HG02870 (cell line): Measurements from ENCODE around the gene TTC13.
A peak's percentile ranks its signal among the peaks of the same experiment; 100 is the strongest.

Experiments used
- ATAC-seq: cut with Tn5 transposase; IDR thresholded peaks from one replicate; pipeline ENCODE4 v1.9.1; 2021; ENCODE audit warnings: mild to moderate bottlenecking, moderate library complexity; ENCODE audit not compliant: unreplicated experiment

Gene TTC13

DNA sequence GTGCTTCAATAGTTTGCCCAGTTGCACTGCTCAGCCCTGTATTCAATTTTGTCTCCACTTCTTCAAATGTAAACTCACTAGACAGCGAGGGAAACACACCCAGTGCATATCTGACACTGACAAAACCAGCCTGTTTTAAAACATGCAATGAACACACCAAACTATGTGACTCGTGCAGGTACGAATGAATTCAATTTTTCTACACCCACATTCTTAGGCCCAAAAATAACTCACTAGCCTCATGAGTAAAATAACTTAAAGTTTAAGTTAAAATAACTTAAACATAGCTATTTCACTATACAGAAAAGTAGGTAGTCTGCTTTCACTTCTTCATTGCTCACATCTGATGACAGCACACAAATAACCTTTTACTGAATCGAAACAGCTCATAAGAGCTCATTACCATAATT lies 21.1 kb downstream of the TTC13 start:
- ATAC-seq: peak; percentile 74

DNA sequence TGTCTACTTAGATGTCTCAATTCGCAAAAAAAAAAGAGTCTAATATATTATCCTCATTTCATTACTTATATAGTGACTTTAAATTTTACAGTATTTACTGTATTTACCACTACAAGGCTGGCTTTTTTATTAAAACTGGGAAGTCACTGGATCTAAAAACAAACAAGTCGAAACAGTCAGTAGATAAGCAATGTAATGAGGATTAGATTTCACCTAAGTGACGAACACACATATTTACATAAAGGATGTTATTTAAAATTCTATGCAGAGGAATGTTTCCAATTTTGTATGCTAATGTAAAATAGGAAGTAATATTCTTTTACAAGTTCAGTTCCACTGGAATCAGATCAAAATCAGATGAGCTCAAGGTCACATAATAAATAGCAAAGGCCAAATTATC lies 28.3 kb downstream of the TTC13 start:
- no peak for ATAC-seq

DNA sequence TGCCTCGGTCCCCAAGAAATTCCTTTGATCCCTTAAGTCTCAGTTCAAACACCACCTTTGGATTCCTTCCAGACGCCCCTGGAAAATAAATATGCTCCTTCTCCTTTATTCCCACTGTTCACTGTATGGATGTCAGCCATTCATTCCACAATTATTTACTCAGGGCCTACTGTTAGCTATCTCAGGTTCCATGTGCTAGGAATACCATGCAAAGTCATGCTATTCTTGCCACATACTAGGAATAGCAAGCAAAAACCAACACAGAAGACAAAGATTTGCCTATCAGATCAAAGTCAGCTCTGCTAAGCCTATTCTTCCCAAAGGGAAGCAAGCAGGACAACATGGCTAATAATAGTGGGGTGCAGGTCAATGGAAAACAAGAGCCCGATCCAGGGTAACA lies 29.8 kb downstream of the TTC13 start:
- ATAC-seq: no peak

DNA sequence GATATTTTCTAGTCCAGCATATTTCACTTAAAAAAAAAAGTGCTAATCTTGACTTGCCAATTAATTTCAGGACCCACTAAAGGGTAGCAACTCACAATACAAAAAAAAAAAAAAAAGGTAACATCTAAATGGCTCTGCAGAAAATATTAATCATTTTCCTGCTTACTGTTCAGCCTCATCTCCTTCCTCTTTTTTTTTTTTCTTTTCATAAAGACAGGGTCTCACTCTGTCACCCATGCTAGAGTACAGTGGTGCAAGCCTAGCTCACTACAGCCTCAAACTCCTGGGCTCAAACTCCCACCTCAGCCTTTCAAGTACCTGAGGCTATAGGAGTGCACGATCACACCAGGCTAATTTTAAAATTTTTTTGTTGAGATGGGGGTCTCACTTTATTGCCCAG lies 30.4 kb downstream of the TTC13 start:
- ATAC-seq: no peak

DNA sequence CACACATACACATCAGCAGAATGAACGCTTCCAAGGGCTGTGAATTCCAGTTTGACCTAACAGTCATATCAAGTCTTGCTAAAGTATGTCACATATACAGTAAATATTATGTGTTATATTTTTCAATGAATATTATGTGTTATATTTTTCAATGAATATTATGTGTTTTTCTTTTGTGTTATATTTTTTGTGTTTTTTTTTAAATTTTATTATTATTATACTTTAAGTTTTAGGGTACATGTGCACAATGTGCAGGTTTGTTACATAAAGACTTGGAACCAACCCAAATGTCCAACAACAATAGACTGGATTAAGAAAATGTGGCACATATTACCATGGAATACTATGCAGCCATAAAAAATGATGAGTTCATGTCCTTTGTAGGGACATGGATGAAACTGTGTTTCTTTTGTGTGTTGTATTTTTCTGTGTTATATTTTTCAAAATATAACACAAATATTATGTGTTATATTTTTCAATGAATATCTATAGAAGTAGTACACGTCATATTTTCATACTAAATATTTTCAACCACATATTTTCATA lies 35.5 kb downstream of the TTC13 start:
- ATAC-seq: no peak

DNA sequence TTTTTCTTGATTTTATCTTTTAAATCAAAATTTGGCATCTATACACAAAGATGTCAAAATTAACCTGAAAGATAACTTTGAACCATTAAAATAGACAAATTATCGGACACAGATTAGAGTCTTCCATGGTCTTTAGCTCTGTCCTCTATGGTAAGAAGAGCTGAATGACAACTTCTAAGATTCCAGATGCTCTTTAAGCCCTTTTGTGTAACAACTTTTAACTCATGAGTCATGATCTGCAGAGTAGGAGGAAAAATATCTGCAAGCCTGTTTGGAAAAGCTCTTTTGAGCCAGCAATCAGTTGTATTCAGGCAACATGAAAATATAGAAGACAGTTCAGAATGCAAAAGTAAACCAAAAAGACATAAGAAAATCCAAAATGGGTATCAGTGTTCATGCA lies 37.8 kb downstream of the TTC13 start:
- no peak for ATAC-seq

DNA sequence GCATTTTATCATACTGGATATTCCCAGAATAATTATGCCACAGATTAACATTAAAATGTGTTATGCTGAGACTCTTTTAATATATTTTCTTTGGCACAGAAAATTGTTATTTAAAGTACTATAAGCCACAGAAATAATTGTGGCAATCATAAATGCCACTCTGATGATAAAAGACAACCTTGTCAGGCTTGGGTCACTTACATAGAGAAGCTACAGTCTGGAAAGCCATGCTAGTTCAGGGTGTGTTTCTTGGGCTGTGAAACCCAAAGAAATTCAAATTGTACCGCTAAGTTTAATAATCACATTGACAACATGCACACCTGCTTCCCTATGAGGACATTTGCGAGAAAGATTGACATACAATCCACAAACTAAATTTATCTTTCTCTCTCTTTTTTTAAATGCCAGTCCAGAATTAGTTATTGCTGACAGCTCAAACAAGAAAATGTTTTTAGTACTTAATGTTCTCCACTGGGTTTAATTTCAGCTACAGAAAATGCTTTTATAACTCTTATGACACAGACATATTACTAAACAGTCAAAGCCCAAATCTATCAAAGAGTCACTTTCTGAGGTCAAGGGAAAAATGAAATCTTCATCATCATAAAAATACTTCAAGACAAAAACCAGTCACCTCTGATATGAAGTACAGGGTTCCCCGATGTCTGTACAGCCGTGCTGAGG lies 38.7 kb downstream of the TTC13 start:
- ATAC-seq: no peak

DNA sequence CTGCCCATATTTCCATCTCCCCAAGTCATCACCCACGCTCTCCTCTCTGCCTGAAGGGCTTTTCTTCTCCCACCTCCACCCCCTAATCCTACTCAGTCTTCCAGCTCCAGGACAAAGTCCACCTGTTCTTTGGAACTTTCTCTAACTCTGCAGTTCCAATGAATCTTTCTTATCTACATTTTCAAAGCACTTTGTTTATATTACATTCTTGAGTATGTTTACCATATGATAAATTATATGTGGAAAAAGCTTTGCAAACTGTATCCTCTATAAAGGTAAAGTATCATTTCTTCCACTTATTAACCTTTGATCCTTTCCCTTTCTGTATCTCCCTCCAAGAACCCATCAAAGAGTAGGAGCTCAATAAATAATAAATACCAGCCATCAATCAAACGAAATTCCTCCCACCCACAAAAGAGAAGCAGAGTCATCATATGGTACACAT lies 39.7 kb downstream of the TTC13 start:
- no peak for ATAC-seq

DNA sequence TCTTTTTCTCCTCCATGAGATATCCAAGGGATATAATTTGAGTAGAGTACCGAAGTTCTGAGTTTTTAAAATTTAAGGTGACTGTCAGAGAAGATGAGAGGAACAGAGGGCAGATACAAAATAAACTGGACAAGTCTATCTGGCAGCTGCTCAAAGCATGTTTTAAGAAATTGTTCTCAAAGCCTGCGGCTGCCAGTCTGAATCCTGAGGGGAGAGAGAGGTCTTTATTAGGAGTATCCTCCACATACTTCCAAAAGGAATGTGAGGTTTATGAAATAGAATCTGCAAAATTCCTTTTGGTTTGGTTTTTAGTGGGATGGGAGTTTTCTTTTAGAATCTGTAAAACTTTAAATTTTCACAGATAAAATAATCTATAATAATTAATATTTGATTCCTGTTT lies 41.3 kb downstream of the TTC13 start:
- ATAC-seq: no peak

DNA sequence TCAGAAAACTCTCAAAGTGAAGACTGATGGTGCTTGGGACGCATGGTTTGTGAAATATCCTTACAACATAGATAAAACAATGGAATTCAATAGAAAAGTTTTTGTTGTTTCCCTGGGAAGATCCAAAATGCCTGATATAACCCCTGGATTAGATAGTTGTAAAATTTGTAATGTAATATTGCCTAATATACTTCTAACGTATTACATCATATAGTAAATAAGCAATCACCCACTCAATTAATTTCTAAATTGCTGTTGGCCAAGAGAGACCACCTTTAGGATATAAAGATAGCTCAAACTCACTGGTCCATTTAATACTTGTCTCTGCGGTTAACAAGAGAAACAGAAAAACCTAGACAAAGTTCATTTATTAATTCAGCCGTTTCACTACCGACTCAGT lies 42.2 kb downstream of the TTC13 start:
- no peak for ATAC-seq

DNA sequence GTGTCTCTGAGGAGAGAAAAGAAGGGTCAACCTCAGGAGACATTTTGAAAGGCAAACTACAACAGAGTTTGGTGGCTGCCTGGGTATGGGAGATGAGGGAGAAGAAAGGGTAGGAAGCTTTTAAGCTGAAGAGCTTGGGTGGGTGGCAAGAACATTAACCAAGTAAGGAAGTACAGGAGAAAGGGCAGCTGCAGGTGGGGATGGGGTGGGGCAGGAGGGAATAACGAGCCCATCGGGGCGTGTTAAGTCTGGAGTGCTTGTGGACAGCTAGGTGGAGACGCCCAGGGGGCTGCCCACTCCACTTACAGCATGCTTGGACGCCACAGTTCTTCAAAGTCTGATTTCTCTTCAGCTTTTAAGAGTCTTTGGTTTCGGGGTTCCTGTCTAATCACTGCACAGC lies 42.8 kb downstream of the TTC13 start:
- ATAC-seq: no peak

DNA sequence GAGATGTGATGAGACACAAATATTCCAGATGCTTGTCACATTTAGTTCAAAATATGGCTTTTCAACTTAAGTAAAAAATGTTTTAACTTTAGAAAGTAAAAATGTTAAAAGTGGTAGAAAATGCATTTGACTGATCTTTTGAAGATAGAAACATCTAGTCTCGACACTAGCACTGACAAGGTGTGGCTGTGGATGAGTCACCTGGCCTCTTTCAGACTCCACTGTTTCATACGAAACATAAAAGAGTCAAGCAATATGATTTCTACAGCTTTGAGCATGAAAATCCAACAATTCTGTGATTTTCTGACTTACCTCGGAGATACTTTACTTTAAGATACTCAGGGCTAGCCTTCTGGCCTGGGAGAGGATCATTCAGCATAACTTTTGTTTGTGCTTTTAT lies 47.7 kb downstream of the TTC13 start:
- no peak for ATAC-seq

DNA sequence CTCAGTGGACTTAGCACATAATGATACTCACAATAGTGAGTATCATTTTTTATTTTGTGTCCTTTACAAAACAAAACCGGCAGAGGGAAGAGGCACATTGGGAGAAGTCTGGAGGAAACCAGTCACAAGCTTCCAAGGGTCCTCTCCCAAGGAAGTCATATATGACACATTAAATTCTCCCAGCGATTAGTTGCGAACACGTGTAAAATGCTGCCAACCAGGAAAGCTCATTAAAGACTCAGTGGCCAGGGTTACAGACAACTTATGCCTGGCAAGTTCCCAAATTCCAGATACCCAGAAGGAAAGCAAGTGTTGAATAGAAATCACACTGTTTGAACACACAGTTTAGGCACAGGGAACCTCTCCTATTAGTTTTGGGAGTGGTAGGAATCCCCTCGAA lies 52.5 kb downstream of the TTC13 start:
- ATAC-seq: no peak

DNA sequence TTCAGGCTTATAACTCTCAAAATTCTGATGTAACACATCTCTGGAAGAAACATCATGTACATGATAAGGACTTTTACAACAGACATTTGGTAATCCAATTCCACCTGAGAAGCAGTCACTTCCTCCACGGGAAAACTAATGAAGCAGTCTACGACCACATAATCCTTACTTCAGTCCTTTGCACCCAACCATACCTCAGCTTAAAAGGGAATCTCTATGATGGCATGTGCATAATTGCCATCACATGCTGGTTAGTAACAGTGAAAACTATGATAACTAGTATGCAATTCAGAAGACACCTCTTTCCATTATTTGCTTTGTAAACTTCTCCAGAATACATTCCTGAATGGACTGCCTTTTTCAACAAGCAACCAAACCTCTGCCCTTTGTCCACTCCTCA lies 53.1 kb downstream of the TTC13 start:
- no peak for ATAC-seq

DNA sequence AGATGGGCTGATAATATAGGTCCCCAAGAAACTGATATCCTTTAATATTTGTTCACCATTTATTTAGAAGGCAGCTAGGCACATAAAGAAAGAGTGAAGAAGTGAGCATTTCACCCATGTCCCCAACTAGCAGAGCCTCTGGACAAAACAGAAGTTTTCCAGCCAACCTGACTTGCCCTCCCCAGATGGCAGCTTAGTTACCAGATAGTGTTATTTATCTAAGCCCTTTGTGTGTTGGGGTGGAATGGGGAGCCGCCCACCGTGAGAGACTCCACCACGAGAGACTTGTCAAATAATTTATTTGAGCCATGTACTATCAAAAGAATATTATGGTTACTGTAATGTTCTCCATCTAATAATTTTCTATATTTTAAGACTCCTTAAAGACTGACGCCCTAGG lies 55.5 kb downstream of the TTC13 start:
- ATAC-seq: no peak

DNA sequence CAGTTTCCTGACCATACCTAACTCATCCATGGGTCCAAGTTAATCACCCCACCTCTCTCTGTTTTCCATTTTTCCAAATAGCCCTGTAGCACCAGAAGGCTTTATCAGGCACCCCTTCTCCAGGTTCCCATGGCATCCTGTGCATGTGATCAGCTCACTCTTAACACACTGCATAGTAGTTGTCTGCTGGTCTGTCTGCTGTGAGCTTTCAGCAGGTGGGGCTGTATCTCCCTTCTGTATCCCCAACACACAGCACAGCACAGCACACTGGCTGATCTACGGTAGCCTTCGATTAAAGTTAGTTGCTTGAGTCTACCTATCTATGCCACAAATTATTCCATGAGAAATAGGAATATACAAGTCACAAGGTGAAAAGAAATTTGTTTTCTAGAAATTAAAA lies 56.0 kb downstream of the TTC13 start:
- no peak for ATAC-seq

DNA sequence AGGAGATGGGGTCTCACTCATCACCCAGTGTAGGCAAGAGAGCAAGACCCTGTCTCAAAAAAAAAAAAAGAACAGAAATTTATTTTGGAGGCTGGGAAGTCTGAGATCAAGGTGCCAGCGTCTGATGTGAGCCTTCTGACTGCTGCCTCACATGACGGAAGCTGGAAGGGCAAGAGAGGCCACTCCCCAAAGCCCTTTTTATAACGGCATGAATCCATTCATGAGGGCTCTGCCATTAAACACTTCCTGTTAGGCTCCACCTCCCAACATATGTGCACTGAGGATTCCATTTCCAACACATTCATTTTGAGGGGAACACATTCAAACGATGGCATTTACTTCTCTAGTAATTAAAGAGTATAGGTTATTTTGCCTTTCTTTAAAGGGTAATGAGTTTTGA lies 59.5 kb downstream of the TTC13 start:
- no peak for ATAC-seq

DNA sequence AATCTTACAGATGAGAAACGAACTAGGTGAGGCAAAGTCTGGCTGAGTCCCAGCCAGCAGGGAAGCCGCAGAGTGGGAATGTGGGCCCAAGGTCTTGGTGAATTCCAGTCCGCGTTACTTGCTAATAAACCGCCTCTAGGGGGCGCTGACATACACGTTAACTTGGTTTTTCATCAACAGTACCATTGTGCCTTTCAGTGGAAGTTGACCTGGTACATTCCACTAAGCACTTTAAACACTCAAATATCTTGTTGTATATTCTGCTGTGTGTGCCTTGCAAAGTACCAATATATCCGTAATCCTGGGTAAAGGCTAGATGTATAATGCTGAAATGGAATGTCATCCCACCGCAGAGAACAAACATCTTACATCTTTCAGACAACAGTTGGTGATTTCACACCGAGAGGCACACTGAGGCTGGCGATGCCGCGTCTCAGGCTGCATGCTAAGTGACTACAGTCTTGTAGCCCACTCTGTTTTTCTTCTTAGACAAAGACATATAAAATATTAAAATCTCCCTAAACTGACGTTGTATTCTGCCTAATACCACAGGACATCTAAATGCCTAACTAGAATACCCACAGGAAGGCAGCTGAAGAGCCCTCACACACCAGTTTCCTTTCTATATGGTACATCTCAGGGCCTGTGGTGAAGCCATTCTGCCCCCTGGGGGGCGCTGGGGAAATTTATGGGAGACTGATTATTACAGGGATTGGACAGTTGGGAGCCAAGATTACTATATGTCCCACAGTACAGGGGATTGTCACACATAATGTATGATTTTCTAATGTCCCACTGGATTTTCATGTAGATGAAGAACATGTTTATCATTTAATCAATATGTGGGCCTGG lies 61.2 kb downstream of the TTC13 start:
- no peak for ATAC-seq

DNA sequence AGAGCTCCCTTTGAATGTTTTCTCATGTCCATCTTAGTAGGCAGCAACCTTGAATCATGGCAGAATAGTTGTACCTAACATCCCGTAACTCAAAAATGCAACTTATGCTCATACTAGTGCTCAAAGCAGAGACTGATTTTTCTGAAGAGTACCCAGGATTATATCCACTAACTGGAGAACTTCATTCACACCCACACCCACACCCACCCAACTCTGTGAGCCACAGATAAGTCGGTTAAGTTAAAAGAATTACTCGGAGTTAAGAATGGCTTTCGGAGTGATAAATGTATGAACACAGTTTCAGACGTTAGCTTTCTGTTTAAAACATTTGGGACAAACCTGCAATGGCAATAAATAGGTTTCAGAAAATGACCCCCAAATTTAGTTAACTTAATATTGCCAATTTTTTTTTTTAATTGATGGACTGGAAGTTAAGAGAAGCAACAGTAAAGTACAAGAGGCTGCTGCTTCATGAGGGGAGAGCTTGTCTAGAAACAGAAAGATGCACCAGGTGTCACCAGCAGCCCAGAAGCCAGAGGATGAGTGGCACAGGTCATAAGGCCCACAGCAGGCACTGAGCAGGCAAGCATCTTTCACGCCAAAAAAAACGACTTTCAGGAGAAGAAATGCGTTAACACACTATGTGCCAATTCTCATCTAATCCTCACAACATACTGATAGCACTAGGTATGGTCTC lies 61.9 kb downstream of the TTC13 start:
- no peak for ATAC-seq

DNA sequence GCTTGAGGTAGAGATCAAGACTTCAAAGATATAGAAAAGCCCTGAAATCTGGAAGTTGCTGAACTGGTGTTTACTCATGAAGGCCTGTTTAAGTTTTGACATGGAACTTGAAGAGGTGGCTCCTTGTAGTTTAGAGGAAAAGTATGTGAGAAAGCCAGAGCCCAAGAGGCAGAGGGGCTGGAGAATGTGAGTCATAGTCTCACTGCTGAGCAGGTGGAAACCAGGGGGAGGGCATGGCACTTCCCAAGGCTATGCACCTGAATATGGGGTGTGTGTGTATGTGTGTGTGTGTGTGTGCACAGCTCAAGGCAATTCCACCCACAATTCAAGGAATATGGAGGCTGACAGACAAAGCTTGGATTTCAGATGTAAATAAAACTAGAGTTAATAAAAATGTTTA lies 63.6 kb downstream of the TTC13 start:
- ATAC-seq: no peak

DNA sequence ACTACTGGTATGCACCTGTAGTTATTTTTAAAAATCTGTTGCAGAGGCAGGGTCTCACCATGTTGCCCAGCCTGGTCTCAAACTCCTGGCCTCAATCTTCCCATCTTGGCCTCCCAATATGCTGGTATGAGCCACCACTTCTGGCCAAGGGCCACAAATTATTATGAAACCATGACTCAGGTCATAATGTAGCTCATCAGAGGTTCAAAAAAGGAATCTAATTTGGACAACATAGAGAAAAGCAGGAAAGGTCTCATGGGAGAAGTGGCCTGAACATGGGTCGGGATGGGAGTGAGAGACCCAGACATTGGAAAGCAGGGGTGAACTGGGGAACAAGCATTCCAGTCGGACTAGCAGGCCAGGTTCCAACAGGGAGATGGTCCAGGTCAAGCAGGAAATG lies 65.2 kb downstream of the TTC13 start:
- no peak for ATAC-seq

DNA sequence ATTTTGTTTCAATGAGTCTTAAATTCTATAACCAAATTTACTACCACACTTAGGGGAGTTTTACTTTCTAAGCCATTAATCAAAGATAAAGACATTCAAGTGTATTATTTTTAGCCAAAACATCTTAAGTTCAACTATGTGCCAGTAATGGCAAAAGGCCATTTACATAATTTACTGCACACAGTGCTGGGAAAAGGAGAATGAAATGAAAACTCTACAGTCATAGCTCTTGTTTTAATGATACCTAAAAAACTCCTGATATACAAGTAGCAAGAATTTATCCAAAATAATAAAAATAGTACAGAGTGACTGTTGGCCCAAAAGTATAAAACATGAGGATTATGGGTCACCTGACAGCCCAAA lies 67.9 kb downstream of the TTC13 start:
- ATAC-seq: no peak
